22Rv1 (cell line): ENCODE data around the gene MAGI3.

ENCODE experiments used
- CTCF ChIP-seq: fragments of 450-650 bp; IDR thresholded peaks from 2 replicates; pipeline ENCODE4 v1.5.1; 2017; ENCODE audit warnings: mild to moderate bottlenecking
- ZFX ChIP-seq: fragments of 450-650 bp; IDR thresholded peaks from 2 replicates; pipeline ENCODE4 v1.6.1; 2017; ENCODE audit warnings: antibody characterized with exemption, borderline replicate concordance

GRCh38 chr1:113628997-113629396 lies 238.7 kb downstream of the MAGI3 start:
- TF ChIP-seq CTCF (no peak), ZFX (no peak)
